Measurements from ENCODE around the gene LAMTOR4. TPM values are rescaled to one million over a fixed set of nuclear protein-coding genes. Genes with fewer than 3 reads are reported as not detected.
"Not testable (repeated sequence)": the region's sequence is repeated elsewhere in the genome, so short reads cannot be mapped to it uniquely, and the experiment has no call there.

The LAMTOR4 gene
- total and polyA plus RNA-seq, 12 donors = 33.1 to 266 (median 159) TPM

DNA sequence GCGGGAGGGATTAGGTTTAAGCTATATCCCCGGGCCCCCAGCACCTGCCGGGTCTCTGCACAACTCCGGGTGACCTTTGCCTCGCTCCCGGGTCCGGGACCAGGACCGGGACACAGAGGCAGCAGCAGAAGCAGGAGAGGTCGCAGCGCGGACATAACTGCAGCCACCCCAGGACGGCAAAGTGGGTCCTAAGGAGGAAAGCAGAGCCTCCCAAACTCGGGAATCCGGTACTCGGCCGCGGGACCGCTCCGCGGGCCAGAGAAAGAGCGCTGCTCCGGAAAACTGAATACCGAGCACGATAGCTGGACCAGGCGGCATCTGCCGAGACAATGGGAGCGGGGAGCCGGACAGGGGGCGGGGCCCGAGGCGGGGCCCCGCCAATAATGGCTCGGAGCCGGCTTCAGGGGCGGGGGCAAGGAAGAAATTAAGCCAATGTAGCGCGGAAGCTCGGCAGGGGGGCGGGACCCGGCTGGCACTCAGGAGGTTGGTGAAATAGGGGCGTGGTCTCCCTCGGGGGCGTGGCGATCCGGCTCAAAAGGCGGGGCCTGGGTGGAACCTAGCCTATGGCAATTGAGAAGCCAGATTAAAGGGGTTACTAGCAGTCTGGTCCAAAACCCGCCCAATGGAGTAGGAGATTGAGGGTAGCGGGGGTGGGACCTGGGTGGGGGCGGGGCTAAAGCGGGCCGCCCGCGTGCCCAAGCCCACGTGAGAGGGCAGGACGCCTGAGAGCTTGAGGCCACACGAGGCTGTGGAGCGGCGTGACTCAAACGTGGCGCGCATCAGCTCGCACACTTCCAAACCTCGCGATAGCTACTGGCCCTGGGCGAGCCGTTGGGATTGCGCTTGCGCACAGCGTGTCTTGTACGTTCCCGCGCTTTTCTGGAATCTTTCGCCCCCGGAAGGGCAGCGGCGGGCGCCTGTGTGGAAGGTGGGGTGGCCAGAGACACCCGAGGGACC is 28.6 kb downstream of the LAMTOR4 start, which contains the start of the genes GPC2 and STAG3:
Gene GPC2, minus strand, starts transcription at position 337 of the 957 bp plus-strand sequence. Its CDS starts 182 bp downstream, at position 155.
Gene STAG3, plus strand, starts transcription at position 874 of the 957 bp plus-strand sequence. CDS start 2,639 bp downstream, outside the sequence.
- WGBS, 4 donors = 1 to 9% (median 4%) methylated on average over 37 to 78 of the region's 78 CpGs
- intact Hi-C loops (cut with DNase I) = no loop called here
- no peaks in the 10 kb centered on the region for H3K36me3 ChIP-seq (replicated peaks in 1 of 2)
- H3K27ac ChIP-seq = no peak within 1 kb of the TSS
- peaks cover 0 to 5% of the 10 kb centered on the region in 2 donors for H3K4me1 ChIP-seq (replicated peaks in 1 of 2)
- peak; percentile 95 to 98 (median 97) for DNase-seq
- no peaks in the 10 kb centered on the region for H3K27me3 ChIP-seq
- H3K9me3 ChIP-seq (replicated peaks in 1 of 3) = no peaks in the 10 kb centered on the region
- H3K4me3 ChIP-seq = peak within 1 kb of the TSS in 1 of 4 donors; percentile 46
- TF ChIP-seq POLR2A (IDR thresholded peaks at IDR 0.05) = no peak
- TF ChIP-seq, protein P1, sequence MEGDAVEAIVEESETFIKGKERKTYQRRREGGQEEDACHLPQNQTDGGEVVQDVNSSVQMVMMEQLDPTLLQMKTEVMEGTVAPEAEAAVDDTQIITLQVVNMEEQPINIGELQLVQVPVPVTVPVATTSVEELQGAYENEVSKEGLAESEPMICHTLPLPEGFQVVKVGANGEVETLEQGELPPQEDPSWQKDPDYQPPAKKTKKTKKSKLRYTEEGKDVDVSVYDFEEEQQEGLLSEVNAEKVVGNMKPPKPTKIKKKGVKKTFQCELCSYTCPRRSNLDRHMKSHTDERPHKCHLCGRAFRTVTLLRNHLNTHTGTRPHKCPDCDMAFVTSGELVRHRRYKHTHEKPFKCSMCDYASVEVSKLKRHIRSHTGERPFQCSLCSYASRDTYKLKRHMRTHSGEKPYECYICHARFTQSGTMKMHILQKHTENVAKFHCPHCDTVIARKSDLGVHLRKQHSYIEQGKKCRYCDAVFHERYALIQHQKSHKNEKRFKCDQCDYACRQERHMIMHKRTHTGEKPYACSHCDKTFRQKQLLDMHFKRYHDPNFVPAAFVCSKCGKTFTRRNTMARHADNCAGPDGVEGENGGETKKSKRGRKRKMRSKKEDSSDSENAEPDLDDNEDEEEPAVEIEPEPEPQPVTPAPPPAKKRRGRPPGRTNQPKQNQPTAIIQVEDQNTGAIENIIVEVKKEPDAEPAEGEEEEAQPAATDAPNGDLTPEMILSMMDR (IDR thresholded peaks at IDR 0.05) = no peak

DNA sequence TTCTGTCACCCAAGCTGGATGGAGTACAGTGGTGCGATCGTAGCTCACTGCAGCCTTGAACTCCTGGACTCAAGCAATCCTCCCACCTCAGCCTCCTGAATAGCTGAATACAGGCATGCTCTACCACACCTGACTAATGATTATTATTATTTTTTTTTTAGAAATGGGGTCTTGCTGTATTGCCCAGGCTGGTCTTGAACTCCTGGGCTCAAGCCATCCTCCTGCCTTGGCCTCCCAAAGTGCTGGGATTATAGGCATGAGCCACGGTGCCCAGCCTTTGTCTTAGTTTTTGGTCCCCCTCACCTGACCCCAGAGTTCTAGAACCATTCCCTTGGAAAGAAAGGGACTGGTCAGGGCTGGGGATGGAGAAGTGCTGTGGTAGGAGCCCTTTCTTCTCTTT is 31.4 kb downstream of the LAMTOR4 start:
- DNase-seq; H3K27ac ChIP-seq; H3K4me3 ChIP-seq; intact Hi-C loops (cut with DNase I); H3K4me1 ChIP-seq (replicated peaks in 1 of 2); H3K36me3 ChIP-seq (replicated peaks in 1 of 2); H3K9me3 ChIP-seq (replicated peaks in 1 of 3); H3K27me3 ChIP-seq: not testable (repeated sequence)
- WGBS, 4 donors = 88 to 93% (median 90%) methylated on average over 3 of the region's 3 CpGs

DNA sequence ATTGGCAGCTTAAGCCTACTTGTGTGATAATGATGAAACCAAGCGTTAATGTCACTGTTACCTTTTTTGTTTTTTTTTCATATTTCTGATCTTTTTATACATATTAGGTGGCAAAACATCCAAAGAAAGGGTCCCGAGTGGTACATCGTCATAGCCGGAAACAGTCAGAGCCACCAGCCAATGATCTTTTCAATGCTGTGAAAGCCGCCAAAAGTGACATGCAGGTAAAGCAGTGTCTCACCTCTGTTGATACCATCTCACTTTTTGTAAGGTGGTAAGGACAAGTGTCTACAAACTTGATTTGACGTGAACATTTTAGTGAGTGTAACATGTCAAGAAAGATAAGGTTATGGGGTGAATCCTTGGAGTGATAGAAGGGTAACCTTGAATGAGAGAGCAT is 33.9 kb downstream of the LAMTOR4 start:
- H3K36me3 ChIP-seq (replicated peaks in 1 of 2); H3K27me3 ChIP-seq; intact Hi-C loops (cut with DNase I); DNase-seq; H3K4me3 ChIP-seq; H3K27ac ChIP-seq; H3K9me3 ChIP-seq (replicated peaks in 1 of 3); H3K4me1 ChIP-seq (replicated peaks in 1 of 2): not testable (repeated sequence)
- WGBS, 4 donors = 69 to 83% (median 73%) methylated on average over 6 of the region's 6 CpGs

DNA sequence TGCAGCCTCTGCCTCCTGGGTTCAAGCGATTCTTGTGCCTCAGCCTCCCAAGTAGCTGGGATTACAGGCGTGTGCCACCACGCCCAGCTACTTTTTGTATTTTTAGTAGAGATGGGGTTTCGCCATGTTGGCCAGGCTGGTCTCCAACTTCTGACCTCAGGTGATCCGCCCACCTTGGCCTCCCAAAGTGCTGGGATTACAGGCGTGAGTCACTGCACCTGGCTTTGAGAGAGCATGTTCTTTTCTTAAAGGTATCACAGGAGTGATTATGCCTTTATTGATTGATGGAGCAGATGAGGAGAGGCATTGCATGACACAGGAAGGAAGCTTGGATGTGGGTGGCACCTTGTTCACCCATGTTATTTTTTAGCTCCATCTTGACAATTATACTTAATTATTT is 34.4 kb downstream of the LAMTOR4 start:
- intact Hi-C loops (cut with DNase I); H3K9me3 ChIP-seq (replicated peaks in 1 of 3); H3K4me1 ChIP-seq (replicated peaks in 1 of 2); H3K4me3 ChIP-seq; H3K36me3 ChIP-seq (replicated peaks in 1 of 2); H3K27me3 ChIP-seq; H3K27ac ChIP-seq: not testable (repeated sequence)
- 85 to 96% (median 92%) methylated on average over 6 of the region's 6 CpGs for WGBS, 4 donors
- DNase-seq = peak in 1 of 7 donors; percentile 15

DNA sequence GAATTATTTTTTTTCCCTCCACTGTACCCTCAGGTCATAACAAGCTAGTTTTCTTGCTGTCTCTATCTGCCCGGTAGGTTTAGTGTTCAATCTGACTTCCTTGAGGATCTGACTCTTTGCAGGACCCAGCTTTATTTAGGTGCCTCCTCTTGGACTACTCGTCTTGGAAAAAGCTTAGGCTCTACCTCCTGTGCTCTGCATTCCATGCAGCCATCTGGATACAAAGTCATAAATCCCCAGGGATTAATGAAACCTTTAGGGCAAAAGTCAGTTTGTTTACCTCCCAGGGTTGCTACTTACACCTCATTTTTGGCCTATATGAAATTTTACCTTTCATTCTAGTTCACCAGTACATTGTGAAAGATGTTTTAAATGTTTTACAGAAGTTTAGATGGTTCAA is 37.0 kb downstream of the LAMTOR4 start:
- Histone ChIP-seq H3K9me3 (replicated peaks in 1 of 3) (no peaks in the 10 kb centered on the region), H3K36me3 (replicated peaks in 1 of 2) (no peaks in the 10 kb centered on the region), H3K4me3 (no peak overlapping the region), H3K4me1 (replicated peaks in 1 of 2) (no peaks in the 10 kb centered on the region), H3K27ac (no peak overlapping the region), H3K27me3 (no peaks in the 10 kb centered on the region)
- 67 to 92% (median 81%) methylated on average over 2 of the region's 2 CpGs for WGBS, 4 donors
- TF ChIP-seq, protein P1 (IDR thresholded peaks at IDR 0.05) = no peak
- TF ChIP-seq POLR2A (IDR thresholded peaks at IDR 0.05) = no peak
- DNase-seq = no peak
- intact Hi-C loops (cut with DNase I) = no loop called here

Measured in adrenal gland (tissue), 12 donors.